ENCODE results near the gene FUBP1.
"Not testable (repeated sequence)": the region's sequence is repeated elsewhere in the genome, so short reads cannot be mapped to it uniquely, and the experiment has no call there.

FUBP1 gene

DNA sequence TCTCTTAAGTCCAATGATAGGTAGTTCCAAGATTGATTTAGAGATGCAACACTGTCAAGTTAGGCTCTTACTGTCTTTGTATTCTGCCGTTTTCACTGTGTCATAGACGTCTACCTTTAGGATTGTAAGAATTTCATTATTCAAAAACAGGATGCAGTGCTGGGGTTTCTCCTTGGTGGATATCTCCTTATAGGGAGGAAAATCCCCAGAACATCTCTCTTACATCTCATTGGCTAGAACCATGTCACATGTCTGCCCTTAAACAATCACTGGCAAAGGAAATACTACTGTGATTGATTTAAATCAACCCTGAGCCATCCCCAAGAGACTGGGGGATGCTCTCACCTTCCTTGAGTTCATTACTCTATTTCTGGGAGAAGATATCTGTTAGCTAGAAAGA is 10.9 kb upstream of the FUBP1 start:
- DNase-seq (ENCODE audit: low read depth in 2 of 2), result no peak

DNA sequence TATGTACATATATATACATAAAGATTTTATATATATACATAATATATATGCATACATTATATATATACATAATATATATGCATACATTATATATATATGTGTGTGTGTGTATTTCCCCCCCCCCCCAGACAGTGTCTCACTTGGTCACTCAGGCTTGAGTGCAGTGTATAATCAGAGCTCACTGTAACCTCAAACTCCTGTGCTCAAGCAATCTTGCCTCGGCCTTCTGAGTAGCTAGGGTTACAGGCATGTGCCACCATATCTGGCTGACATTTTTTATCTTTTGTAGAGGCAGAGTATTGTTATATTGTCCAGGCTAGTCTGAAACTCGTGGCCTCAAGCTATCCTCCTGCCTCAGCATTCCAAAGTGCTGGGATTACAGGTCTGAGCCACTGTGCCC is 9.0 kb upstream of the FUBP1 start:
- DNase-seq (ENCODE audit: low read depth in 2 of 2), result no peak

DNA sequence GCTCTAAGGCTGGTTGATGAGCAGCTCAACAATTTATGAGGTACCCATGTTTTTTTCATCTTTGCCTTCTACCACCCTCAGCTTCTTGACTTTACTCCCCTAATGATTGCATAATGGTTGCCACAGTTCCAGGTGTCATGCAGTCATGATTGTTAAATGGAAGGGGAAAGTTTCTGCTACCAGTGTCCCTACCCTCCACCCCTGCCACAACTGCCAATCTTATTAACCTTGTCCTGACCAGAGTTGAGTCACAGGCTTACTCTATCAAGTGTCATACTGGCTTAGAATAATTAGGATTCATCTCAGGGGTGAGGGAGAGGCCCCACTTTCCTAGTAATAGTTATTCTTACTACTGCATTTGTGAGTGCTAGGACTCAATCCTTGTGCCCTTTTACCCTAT is 7.9 kb upstream of the FUBP1 start:
- DNase-seq (ENCODE audit: low read depth in 2 of 2), result no peak

DNA sequence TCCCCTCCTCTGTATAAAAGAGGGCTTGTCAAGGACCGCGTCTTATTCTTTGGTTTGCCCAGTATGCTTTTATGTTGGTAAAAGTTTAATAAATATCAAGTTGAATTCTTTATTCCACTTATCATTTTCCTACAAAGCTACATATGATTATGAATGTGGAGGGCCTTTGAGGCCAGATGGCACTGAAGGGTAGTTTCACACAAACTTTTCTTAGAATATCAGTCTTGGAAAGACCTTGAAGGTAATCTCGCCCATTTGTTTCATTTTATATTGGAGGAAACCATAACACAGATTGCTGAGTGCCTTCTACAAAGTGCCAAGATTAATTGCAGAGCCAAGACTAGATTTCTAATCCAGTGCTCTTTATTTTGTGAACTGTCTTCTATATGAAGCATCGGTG is 5.8 kb upstream of the FUBP1 start:
- no peak for DNase-seq (ENCODE audit: low read depth in 2 of 2)

DNA sequence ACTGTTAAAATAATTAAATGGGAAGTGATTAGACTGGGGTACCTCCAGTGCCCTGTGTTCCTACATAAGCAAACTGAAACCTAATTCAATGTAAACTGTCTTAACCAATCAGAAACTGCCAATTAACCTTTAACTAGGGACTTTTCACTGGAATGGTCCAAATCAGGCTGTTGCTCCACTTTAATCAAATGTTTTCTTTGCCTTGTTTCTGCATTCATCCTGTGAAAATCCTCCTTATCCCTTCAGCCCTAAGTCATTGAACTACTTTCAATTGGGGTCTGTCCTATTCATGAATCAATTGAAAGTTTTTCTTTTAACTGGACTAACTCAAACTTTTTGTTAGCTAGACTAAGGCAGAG is 5.1 kb upstream of the FUBP1 start:
- DNase-seq (ENCODE audit: low read depth in 2 of 2), result no peak

DNA sequence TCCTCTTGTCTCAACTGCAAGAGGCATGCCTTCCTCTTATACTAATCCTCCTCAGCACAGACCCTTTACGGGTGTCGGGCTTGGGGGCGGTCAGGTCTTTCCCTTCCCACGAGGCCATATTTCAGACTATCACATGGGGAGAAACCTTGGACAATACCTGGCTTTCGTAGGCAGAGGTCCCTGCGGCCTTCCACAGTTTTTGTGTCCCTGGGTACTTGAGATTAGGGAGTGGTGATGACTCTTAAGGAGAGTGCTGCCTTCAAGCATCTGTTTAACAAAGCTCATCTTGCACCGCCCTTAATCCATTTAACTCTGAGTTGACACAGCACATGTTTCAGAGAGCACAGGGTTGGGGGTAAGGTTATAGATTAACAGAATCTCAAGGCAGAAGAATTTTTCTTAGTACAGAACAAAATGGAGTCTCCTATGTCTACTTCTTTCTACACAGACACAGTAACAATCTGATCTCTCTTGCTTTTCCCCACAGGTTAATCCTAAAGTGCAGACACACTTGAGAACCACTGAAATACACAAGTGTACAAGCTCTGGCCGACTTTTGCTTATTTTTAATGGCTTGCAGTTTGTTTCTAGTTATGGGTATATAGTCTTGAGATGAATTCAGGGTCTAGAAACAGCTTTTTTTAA is 4.6 kb upstream of the FUBP1 start:
- DNase-seq (ENCODE audit: low read depth in 2 of 2), result not testable (repeated sequence)

DNA sequence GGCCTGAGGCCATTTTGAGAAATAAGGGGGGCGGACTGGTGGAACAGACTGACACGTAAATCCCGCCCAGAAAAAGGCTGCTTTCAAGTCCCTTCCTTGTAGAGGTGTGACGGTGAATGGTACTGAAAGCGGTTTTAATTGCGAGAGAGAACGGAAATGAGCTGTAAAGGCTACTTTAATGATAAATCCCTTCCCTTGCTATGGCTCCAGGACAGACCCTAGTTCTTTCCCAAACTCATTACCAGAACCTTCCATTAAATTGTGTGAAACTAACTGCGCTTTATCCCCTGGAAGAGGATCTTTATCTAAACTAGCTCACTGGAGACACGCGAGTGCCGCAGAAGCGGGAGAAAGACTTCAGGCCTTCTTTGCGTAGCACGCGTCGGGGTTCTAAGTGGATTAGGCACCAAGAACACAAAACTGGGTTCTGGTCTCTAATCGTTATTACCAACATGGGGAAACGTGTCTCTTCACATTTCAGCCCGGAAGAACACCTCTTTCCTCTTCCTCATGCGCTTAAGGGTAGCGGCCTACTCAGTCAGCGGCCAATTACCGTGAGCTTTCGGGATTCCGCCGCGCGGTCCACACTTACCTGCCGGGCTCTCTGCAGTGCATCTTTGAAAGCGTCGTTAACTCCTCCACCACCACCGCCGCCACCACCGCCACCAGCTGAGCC is 441 bp downstream of the FUBP1 start:
- DNase-seq (ENCODE audit: low read depth in 2 of 2), result peak; percentile 24 to 65

DNA sequence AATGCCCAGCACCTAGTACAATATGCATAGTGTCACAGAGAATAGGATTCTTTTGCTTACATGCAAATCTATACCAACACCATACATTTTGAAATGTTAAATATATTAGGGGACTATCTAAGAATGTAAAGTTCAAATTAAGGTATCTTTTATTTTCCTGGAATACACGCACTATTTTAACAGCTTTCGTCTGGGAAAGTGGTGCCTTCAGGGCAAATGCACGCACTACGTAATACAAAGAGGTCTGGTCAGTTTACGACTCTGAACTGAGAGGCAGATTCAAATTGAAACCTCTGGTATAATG is 931 bp downstream of the FUBP1 start:
- no peak for DNase-seq (ENCODE audit: low read depth in 2 of 2)

DNA sequence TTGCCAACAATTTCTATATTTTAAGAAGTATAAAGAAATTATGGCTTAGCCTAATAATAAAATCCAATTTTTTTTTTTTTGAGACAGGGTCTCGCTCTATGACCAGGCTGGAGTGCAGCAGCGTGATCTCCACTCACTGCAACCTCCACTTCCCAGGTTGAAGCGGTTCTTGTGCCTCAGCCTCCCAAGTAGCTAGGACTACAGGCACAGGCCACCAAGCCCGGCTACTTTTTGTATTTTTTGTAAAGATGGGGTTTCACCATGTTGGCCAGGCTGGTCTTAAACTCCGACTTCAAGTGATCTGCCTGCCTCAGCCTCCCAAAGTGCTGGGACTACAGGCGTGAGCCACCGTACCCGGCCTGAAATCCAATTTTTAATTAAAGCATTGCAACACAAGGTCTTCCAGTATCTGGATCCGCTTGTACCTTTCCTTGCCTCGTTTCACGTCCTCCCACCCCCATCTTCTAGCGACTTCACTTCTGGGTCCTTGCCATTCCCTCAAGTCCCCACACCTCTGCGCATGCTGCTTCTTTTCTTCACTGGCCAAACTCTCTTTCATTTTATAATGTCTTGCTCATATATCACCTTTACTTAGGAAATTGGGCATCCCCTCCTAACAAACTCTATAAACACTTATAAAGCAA is 2.3 kb downstream of the FUBP1 start:
- DNase-seq (ENCODE audit: low read depth in 2 of 2), result no peak

DNA sequence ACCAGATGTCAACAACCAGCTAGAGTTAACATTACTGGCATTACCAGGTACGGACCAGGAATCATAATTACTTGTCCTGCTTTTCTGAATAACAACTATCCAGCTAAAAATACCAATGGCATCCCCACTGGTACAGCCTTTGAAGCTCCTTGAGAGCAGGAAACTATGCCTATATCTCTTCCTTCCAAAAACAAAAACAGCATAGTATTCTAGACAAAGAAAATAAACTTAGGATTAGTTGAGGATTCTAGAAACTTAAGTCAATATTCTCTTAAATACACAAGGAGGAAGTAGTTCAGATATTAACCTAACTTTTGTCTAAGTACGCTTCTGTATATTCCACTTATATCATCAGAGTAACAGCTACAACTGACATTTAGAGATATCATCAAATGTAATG is 3.0 kb downstream of the FUBP1 start:
- no peak for DNase-seq (ENCODE audit: low read depth in 2 of 2)

DNA sequence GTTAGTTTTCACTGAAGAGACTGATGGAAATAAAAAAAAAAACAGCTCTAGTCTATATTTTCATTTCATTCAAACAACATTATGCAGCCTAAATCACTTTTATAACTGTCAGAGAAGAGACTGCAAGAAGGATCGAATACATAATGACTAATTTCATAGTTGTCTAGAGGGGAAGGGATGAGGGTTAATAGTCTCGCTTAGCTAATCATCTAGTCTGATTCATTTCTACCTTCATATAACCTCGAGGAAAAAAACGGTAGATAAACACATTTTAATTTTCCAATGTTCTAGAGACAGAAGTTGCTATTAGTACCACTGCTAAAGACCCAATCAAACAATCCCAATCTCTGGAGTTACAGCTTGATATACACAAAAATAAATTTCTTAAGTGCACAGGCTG is 3.5 kb downstream of the FUBP1 start:
- DNase-seq (ENCODE audit: low read depth in 2 of 2), result no peak

DNA sequence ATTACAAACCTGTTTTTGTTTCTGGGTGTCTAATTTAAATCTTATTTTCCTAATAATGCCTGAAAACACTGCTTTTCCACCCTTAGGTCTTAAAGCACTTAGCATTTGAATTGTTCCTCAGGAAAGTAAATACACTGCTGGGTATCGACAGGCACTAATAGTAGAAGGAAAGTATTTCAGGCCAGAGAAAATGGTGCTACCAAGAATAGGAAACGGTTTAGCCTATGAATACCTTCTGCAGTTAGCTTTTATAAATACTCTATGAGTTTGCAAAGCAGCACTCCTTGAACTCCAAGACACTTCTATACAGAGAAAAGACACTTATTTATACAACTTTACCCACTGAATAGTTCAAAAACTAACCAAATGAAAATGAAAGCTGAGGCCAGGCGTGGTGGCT is 6.8 kb downstream of the FUBP1 start:
- DNase-seq (ENCODE audit: low read depth in 2 of 2), result no peak

DNA sequence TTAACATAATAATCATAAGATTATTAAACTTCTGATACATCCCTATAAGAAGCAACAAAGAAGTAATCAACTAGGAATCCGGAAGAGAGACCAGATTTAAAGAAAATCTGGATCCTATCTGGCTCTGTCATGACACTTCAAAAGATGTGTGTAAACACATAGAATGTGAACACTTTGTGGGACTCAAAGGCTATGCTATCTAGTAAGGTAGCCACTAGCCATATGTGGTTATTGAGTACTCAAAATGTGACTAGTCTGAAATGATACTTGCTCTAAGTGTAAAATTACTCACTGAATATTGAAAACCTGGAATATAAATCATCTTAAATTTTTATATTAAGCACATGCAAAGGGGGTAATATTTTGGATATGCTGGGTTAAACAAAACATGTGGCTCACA is 8.7 kb downstream of the FUBP1 start:
- no peak for DNase-seq (ENCODE audit: low read depth in 2 of 2)

DNA sequence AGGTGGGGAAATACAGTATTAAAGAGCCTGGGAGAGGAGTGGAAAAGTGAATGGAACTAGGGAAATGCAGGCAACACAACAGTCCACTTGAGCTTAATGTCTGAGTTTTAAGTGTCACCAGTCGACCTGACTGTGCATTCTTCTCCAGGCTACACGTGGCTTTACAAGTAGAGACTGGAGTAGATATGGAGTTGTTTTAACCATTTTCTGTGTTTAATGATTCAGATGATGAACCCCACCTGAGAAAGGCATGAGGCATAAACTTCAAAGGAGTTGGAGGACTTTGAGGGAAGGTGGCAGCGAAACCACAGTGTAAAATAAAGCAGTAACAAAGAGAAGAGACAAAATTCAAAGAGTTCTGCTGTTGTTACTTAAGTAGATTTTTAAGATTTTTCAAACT is 12.6 kb downstream of the FUBP1 start:
- DNase-seq (ENCODE audit: low read depth in 2 of 2), result no peak

DNA sequence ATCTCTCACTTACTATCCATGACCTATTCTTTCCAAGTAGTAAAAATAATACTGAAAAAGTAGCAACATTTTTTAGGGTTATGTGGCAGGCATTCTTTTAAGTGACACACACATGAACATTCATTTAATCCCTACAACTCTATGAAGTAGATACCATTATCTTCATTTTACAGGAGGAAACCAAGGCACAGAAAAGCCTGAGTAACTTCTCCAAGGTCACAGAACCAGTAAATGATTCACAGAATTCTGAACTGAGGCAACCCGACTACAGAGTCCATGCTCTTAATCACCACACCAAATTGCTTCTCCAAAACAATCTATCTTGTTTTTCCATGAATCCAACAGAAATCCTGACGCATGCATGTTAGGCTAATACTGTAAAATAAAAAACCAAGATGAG is 17.5 kb downstream of the FUBP1 start:
- no peak for DNase-seq (ENCODE audit: low read depth in 2 of 2)

DNA sequence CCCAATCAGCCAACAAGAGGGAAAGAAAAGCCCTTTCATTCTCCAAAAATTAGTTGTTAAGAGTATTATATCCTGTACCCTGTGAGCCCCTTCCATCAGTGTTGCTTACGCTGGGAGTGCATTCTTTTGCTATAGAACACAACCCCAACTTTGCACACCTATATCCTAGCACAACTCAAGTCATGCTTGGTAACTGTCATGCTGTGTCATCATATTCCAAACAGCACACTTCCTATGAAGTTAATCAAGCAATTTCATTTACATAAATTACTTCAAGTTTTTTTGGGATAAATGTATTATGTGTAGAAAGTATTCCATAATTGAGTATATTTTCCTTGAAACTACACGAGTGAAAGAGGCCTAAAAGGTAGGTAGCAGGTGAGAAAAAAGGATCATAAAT is 20.0 kb downstream of the FUBP1 start:
- no peak for DNase-seq (ENCODE audit: low read depth in 2 of 2)

DNA sequence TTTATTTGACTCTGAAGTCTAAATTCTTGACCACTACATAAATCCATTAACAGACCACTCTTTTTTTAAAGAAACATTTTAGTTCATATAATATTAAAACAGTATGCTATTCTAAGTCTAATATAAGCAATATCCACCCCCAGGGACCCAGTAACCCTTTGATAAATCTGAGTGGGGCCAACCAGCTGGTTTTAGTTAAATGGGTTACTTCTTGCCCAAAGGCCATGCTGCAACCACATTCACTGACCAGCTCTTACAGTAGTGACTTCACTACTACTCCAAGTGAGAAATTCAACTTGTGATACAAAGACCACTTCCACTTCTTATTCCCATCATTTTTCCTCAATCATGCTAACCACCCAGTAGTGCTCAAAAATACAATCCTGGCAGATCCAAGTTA is 20.5 kb downstream of the FUBP1 start:
- no peak for DNase-seq (ENCODE audit: low read depth in 2 of 2)

DNA sequence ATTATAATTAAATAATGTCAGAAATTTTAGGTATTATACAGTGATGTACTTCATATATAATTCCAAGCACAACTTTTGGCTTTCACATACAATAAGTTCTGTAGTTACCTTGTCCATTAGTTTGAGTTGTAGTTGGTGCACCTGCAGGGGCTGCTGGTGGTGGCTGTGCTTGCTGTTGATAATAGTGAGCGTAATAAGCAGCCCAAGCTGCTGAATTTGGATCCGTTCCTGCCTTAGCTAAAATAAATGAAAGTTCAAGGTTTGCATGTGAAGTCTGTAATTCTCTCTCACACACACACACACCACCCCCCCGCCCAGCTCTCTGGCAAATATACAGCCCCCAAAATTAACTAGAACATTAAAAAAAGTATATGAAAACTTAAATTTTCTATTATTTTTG is 22.4 kb downstream of the FUBP1 start:
- no peak for DNase-seq (ENCODE audit: low read depth in 2 of 2)

DNA sequence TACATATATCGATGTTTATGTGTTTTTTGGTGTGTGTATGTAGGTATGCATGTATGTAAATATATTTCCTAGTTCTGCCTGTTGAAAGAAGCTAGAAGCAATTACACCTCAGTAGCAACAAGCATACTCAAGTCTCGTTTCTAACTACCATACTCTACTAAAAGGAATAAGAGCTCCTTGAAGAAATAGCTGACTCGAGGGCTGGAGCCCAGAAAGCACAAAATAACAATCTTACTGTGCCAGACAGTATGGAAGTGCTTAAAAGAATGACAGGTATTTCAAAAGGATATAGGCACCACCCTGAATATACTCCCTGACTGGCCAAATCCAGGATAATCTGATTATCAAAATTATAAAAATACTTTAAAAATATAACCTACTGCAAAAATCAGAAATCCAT is 23.2 kb downstream of the FUBP1 start:
- DNase-seq (ENCODE audit: low read depth in 2 of 2), result no peak

DNA sequence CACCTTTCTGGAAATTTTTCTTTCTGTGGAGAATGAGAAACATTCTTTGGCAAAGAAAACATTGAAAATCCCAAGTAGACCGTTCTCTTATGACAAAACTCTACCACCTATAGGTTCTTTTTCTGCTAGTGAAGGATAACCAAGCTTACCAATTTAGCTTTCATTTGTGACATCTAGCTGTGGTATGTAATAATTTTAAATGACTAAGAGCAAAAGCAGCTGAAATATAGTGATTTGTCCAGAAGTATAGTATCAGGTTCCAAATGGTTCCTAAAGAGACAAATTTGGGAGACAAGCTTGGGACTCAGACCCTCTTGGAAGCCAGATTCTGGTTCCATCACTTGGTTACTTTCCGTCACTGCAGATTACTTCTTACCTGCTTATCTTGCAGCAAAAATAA is 24.4 kb downstream of the FUBP1 start:
- no peak for DNase-seq (ENCODE audit: low read depth in 2 of 2)

DNA sequence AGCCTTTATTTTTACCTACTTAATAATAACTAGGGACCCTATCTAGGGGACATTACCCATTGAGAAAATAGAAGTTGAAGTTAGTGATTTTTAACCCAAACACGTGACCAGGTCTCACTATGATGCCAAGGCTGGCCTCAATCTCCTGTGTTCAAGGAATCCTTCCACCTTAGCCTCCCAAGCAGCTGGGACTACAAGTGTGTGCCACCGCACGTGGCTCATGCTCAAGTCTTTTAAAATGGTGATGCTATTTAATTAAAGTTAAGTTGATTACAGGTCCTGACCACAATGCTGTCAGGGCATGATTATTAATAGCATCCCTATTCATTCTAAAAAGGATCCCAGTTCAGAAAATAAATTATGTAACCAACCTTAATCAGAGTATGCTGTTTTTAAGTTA is 25.0 kb downstream of the FUBP1 start:
- no peak for DNase-seq (ENCODE audit: low read depth in 2 of 2)

DNA sequence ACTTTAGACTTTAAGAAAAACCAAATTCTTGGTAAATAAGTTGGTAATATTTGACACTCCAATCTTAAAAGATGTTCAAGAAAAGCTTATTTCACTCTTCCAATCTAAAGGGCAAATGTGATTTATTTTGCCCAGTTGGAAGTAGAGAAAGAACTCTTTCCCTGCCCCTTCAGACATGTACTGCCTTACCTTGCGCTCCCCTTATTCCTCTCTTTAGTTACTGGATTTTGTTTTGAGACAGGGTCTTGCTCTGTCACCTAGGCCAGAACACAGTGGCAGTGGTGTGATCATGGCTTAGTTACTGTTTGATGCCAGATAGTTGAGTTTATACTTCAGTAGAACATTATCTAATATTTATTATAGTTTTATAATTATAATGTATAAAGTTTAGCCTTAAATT is 27.5 kb downstream of the FUBP1 start:
- DNase-seq (ENCODE audit: low read depth in 2 of 2), result no peak

DNA sequence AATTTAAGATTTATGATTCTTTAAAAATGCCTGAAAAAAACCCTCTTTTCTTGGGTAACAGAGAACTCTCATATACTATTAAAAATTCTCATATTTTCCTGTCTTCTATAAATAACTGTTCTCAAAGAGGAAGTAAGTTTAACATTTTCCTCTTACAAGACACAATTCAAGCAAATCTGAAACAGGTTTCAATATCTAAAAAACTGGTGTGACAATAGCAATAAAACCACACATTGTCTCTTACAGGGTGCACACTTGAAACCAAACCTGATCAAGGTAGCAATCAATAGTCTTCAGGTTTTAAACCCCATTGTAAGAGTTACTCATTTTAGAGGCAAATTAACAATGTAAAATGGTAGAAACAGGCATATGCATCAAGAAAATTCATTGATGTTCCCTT is 28.0 kb downstream of the FUBP1 start:
- no peak for DNase-seq (ENCODE audit: low read depth in 2 of 2)

All from stimulated activated CD4-positive, alpha-beta T cell treated with anti-CD3 and anti-CD28 coated beads, Interleukin-1b, Interleukin-23, amount 100 ng/mL, for 4 hours (primary cell).